Rectal smooth muscle tissue (tissue), 1 donor: ENCODE data around the gene CD151.

Experiments
- H3K27ac ChIP-seq: one replicate; pipeline ENCODE4 v1.7.0; 2013; ENCODE audit warnings: low read depth, low read length, inconsistent platforms
- H3K27me3 ChIP-seq: one replicate; pipeline ENCODE4 v1.7.0; 2013; ENCODE audit warnings: low read length; ENCODE audit not compliant: control insufficient read depth, insufficient read depth
- H3K36me3 ChIP-seq: one replicate; pipeline ENCODE4 v1.7.0; 2013; ENCODE audit warnings: low read length; ENCODE audit not compliant: control insufficient read depth, insufficient read depth
- H3K4me1 ChIP-seq: one replicate; pipeline ENCODE4 v1.7.0; 2013; ENCODE audit warnings: low read length; ENCODE audit not compliant: control insufficient read depth, insufficient read depth
- H3K4me3 ChIP-seq: one replicate; pipeline ENCODE4 v1.7.0; 2013; ENCODE audit warnings: low read length
- H3K9ac ChIP-seq: one replicate; pipeline ENCODE4 v1.7.0; 2013; ENCODE audit warnings: low read length

CD151 gene

GRCh38 chr11:875769-876301, 43.1 kb downstream of the CD151 start:
- H3K4me1 ChIP-seq, result no peaks in the 10 kb centered on the region
- H3K9ac ChIP-seq, result no peak overlapping the region
- peaks cover 8% of the 10 kb centered on the region for H3K36me3 ChIP-seq
- no peaks in the 10 kb centered on the region for H3K27me3 ChIP-seq
- no peak overlapping the region for H3K4me3 ChIP-seq
- H3K27ac ChIP-seq, result no peak overlapping the region

- H3K36me3 ChIP-seq, result peaks cover 8% of the 10 kb centered on the region
- no peak overlapping the region for H3K9ac ChIP-seq
- H3K4me1 ChIP-seq, result no peaks in the 10 kb centered on the region
- no peak overlapping the region for H3K27ac ChIP-seq
- no peak overlapping the region for H3K4me3 ChIP-seq
- no peaks in the 10 kb centered on the region for H3K27me3 ChIP-seq
Measured at GRCh38 chr11:876545-876944, 43.8 kb downstream of the CD151 start.

- H3K4me1 ChIP-seq, result no peaks in the 10 kb centered on the region
- H3K36me3 ChIP-seq, result peaks cover 8% of the 10 kb centered on the region
- H3K9ac ChIP-seq, result no peak overlapping the region
- no peaks in the 10 kb centered on the region for H3K27me3 ChIP-seq
- H3K4me3 ChIP-seq, result no peak overlapping the region
- no peak overlapping the region for H3K27ac ChIP-seq
Measured at GRCh38 chr11:877565-877964, 44.8 kb downstream of the CD151 start.

- H3K4me3 ChIP-seq, result no peak overlapping the region
- H3K9ac ChIP-seq, result no peak overlapping the region
- no peaks in the 10 kb centered on the region for H3K4me1 ChIP-seq
- H3K27me3 ChIP-seq, result no peaks in the 10 kb centered on the region
- no peak overlapping the region for H3K27ac ChIP-seq
- peaks cover 6% of the 10 kb centered on the region for H3K36me3 ChIP-seq
Measured at GRCh38 chr11:880447-880846, 47.7 kb downstream of the CD151 start.

- H3K27me3 ChIP-seq, result no peaks in the 10 kb centered on the region
- H3K27ac ChIP-seq, result no peak overlapping the region
- H3K36me3 ChIP-seq, result peaks cover 6% of the 10 kb centered on the region
- no peak overlapping the region for H3K9ac ChIP-seq
- H3K4me1 ChIP-seq, result no peaks in the 10 kb centered on the region
- H3K4me3 ChIP-seq, result no peak overlapping the region
Measured at GRCh38 chr11:882596-882995, 49.8 kb downstream of the CD151 start.

- H3K4me1 ChIP-seq, result no peaks in the 10 kb centered on the region
- H3K9ac ChIP-seq, result no peak overlapping the region
- no peak overlapping the region for H3K4me3 ChIP-seq
- no peaks in the 10 kb centered on the region for H3K27me3 ChIP-seq
- H3K36me3 ChIP-seq, result peaks cover 6% of the 10 kb centered on the region
- no peak overlapping the region for H3K27ac ChIP-seq
Measured at GRCh38 chr11:883527-883926, 50.8 kb downstream of the CD151 start.

- Histone ChIP-seq H3K36me3 (peaks cover 5% of the 10 kb centered on the region), H3K4me3 (no peak overlapping the region), H3K27ac (no peak overlapping the region), H3K9ac (no peak overlapping the region), H3K27me3 (no peaks in the 10 kb centered on the region), H3K4me1 (no peaks in the 10 kb centered on the region)
Measured at GRCh38 chr11:884578-885070, 51.9 kb downstream of the CD151 start.

GRCh38 chr11:886568-886967, 53.8 kb downstream of the CD151 start:
- Histone ChIP-seq H3K9ac (no peak overlapping the region), H3K4me3 (no peak overlapping the region), H3K4me1 (no peaks in the 10 kb centered on the region), H3K36me3 (no peaks in the 10 kb centered on the region), H3K27me3 (no peaks in the 10 kb centered on the region), H3K27ac (no peak overlapping the region)

- no peak overlapping the region for H3K4me3 ChIP-seq
- H3K36me3 ChIP-seq, result no peaks in the 10 kb centered on the region
- no peaks in the 10 kb centered on the region for H3K4me1 ChIP-seq
- H3K27ac ChIP-seq, result no peak overlapping the region
- no peak overlapping the region for H3K9ac ChIP-seq
- H3K27me3 ChIP-seq, result no peaks in the 10 kb centered on the region
Measured at GRCh38 chr11:887589-887988, 54.8 kb downstream of the CD151 start.
